HepG2 (cell line): ENCODE results near the gene MADCAM1. TPM values are rescaled to one million over a fixed set of nuclear protein-coding genes. Genes with fewer than 3 reads are reported as not detected.

Experiments
- ARNT2 ChIP-seq: sonication (generic); formaldehyde crosslinking; IDR thresholded peaks from 2 replicates; pipeline ENCODE4 v1.8.0; 2022; ENCODE audit warnings: mild to moderate bottlenecking, low read depth, missing genetic modification reagents, moderate library complexity
- ATF3 ChIP-seq: sonication (generic); formaldehyde crosslinking; IDR thresholded peaks from 2 replicates; pipeline ENCODE4 v1.4.0; 2020; ENCODE audit warnings: missing genetic modification reagents
- MAX ChIP-seq: IDR thresholded peaks from 2 replicates; pipeline ENCODE4 v1.6.1; 2012; ENCODE audit warnings: inconsistent platforms
- MXD1 ChIP-seq: sonication (generic); formaldehyde crosslinking; IDR thresholded peaks from 2 replicates; pipeline ENCODE4 v1.4.0; 2020; ENCODE audit warnings: mild to moderate bottlenecking, missing genetic modification reagents
- RNF2 ChIP-seq: fragments of 450-650 bp; conservative IDR thresholded peaks from 2 replicates; pipeline ENCODE4 v1.6.1; 2016; ENCODE audit warnings: low read depth
- SP140L ChIP-seq: sonication (generic); formaldehyde crosslinking; IDR thresholded peaks from 2 replicates; pipeline ENCODE4 v1.4.0; 2020; ENCODE audit warnings: missing genetic modification reagents, borderline replicate concordance
- SPEN ChIP-seq: sonication (generic); formaldehyde crosslinking; IDR thresholded peaks from 2 replicates; pipeline ENCODE4 v1.5.1; 2020; ENCODE audit warnings: low read depth, mild to moderate bottlenecking, missing genetic modification reagents
- TCF7 ChIP-seq: sonication (generic); IDR thresholded peaks from 2 replicates; pipeline ENCODE4 v1.6.1; 2016; ENCODE audit warnings: antibody characterized with exemption, low read depth
- TFAP4 ChIP-seq: sonication (generic); IDR thresholded peaks from 2 replicates; pipeline ENCODE4 v1.6.1; 2016; ENCODE audit warnings: low read depth, borderline replicate concordance
- ZBTB7A ChIP-seq: sonication (generic); formaldehyde crosslinking; IDR thresholded peaks from 2 replicates; pipeline ENCODE4 v1.8.0; 2022; ENCODE audit warnings: mild to moderate bottlenecking, missing genetic modification reagents
- ZEB1 ChIP-seq: IDR thresholded peaks from 2 replicates; pipeline ENCODE4 v1.6.1; 2012; ENCODE audit warnings: mild to moderate bottlenecking, low read depth, inconsistent platforms; ENCODE audit not compliant: insufficient replicate concordance
- ZFY ChIP-seq: sonication (generic); formaldehyde crosslinking; IDR thresholded peaks from 2 replicates; pipeline ENCODE4 v1.4.0; 2020; ENCODE audit warnings: missing genetic modification reagents
- ZNF232 ChIP-seq: sonication (generic); formaldehyde crosslinking; IDR thresholded peaks from 2 replicates; pipeline ENCODE4 v1.4.0; 2020; ENCODE audit warnings: missing genetic modification reagents, borderline replicate concordance
- ZNF333 ChIP-seq: sonication (generic); formaldehyde crosslinking; IDR thresholded peaks from 2 replicates; pipeline ENCODE4 v1.4.0; 2020; ENCODE audit warnings: mild to moderate bottlenecking, missing genetic modification reagents, borderline replicate concordance
- ZNF460 ChIP-seq: sonication (generic); formaldehyde crosslinking; IDR thresholded peaks from 2 replicates; pipeline ENCODE4 v1.5.1; 2020; ENCODE audit warnings: missing genetic modification reagents, mild to moderate bottlenecking, borderline replicate concordance
- ZNF564 ChIP-seq: sonication (generic); formaldehyde crosslinking; IDR thresholded peaks from 2 replicates; pipeline ENCODE4 v1.8.1; 2023; ENCODE audit warnings: mild to moderate bottlenecking, missing genetic modification reagents
- ZNF704 ChIP-seq: sonication (generic); formaldehyde crosslinking; IDR thresholded peaks from 2 replicates; pipeline ENCODE4 v1.8.1; 2023; ENCODE audit warnings: mild to moderate bottlenecking, inconsistent platforms, moderate library complexity, missing genetic modification reagents, borderline replicate concordance
- ZSCAN9 ChIP-seq: IDR thresholded peaks from 2 replicates; pipeline ENCODE4 v1.6.1; 2016; ENCODE audit warnings: borderline replicate concordance
- polyA plus RNA-seq, 8 experiments: library from polyadenylated mRNA; depleted of rRNA in 3 of 8; stranded (reverse) in 7 of 8; unstranded in 1 of 8; fragments of >200 nt; fragmentation: Illumina TruSeq in 4 of 8; extraction: Trizol in 4 of 8; gene quantifications; 2 replicates each; pipeline versions ENCODE4 v1.2.1 to v1.2.3, GENCODE V29; 2011 to 2016; ENCODE audit warnings: low read depth in 4 of 8, missing spikeins in 1 of 8, mixed read lengths in 1 of 8; ENCODE audit not compliant: insufficient read depth in 1 of 8
- total RNA-seq, 5 experiments: library from RNA; depleted of rRNA; stranded (reverse); fragments of >200 nt; fragmentation: Illumina TruSeq; extraction: Trizol; gene quantifications; 2 replicates each; pipeline ENCODE4 v1.2.3, GENCODE V29; 2016; ENCODE audit warnings: low read depth in 1 of 5
- TF ChIP-seq, protein P1 (sequence below): sonication (generic); formaldehyde crosslinking; conservative IDR thresholded peaks from 2 replicates; pipeline ENCODE4 v1.8.0; 2022; ENCODE audit warnings: low read depth, missing genetic modification reagents
- TF ChIP-seq, protein P2 (sequence below), 2 experiments: sonication (generic) in 1 of 2; formaldehyde crosslinking in 1 of 2; IDR thresholded peaks; 2 replicates each; pipeline versions ENCODE4 v1.4.0 to v1.6.1; 2016 to 2020; ENCODE audit warnings: borderline replicate concordance in 1 of 2, low read depth in 1 of 2, mild to moderate bottlenecking in 1 of 2, missing genetic modification reagents in 1 of 2

MADCAM1 gene
- total and polyA plus RNA-seq, 2 of the 13 experiments (the other 11 are each of a cell fraction or from before 2014, with no cell fraction given), result 0.29 to 0.33 TPM

DNA sequence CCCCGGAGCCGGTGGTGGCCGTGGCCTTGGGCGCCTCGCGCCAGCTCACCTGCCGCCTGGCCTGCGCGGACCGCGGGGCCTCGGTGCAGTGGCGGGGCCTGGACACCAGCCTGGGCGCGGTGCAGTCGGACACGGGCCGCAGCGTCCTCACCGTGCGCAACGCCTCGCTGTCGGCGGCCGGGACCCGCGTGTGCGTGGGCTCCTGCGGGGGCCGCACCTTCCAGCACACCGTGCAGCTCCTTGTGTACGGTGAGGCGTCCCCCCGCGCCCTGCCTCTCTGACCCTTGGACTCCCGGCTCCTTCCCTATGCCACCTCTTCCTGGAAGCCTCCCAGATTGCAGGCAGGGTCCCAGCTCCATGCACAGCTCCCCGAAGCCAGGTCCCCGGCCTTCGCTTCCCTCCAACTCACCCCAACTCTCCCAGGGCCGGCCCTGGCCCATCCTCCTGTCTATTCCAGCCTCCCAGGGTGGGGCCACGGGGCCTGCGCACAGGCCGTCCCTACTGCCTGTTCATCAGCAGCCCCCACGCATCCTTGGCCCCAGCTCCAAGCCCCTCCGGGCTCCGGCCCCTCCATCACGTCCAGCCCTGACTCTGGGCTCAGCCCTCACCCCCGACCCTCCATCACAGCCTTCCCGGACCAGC lies 1.7 kb downstream of the MADCAM1 start (continued):
- TF ChIP-seq, protein P1, sequence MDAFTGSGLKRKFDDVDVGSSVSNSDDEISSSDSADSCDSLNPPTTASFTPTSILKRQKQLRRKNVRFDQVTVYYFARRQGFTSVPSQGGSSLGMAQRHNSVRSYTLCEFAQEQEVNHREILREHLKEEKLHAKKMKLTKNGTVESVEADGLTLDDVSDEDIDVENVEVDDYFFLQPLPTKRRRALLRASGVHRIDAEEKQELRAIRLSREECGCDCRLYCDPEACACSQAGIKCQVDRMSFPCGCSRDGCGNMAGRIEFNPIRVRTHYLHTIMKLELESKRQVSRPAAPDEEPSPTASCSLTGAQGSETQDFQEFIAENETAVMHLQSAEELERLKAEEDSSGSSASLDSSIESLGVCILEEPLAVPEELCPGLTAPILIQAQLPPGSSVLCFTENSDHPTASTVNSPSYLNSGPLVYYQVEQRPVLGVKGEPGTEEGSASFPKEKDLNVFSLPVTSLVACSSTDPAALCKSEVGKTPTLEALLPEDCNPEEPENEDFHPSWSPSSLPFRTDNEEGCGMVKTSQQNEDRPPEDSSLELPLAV, result no peak
- TF ChIP-seq TFAP4 (no peak), ZNF460 (no peak), ZNF564 (CRISPR knock-in tag) (no peak), SP140L (CRISPR knock-in tag) (no peak), TCF7 (no peak), ZBTB7A (CRISPR knock-in tag) (peak; percentile 20; the same call in 1 of the 2 replicates), ZFY (CRISPR knock-in tag) (peak; percentile 72), ZEB1 (no peak), ZSCAN9 (CRISPR knock-in tag) (0 out of 2 replicates have a peak, but pooled peaks have one; percentile 29), MAX (peak; percentile 52), RNF2 (peak; percentile 31; the same call in 1 of the 2 replicates), MXD1 (peak; percentile 19; the same call in 1 of the 2 replicates), SPEN (CRISPR knock-in tag) (peak; percentile 24; the same call in 1 of the 2 replicates), ZNF704 (CRISPR knock-in tag) (no peak), ZNF333 (CRISPR knock-in tag) (no peak), ZNF232 (CRISPR knock-in tag) (no peak), ATF3 (no peak), ARNT2 (CRISPR knock-in tag) (peak; percentile 60; the same call in 1 of the 2 replicates)
- TF ChIP-seq, protein P2, sequence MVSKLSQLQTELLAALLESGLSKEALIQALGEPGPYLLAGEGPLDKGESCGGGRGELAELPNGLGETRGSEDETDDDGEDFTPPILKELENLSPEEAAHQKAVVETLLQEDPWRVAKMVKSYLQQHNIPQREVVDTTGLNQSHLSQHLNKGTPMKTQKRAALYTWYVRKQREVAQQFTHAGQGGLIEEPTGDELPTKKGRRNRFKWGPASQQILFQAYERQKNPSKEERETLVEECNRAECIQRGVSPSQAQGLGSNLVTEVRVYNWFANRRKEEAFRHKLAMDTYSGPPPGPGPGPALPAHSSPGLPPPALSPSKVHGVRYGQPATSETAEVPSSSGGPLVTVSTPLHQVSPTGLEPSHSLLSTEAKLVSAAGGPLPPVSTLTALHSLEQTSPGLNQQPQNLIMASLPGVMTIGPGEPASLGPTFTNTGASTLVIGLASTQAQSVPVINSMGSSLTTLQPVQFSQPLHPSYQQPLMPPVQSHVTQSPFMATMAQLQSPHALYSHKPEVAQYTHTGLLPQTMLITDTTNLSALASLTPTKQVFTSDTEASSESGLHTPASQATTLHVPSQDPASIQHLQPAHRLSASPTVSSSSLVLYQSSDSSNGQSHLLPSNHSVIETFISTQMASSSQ (IDR thresholded peaks at IDR 0.05; ENCODE audit: low read depth), result no peak
- TF ChIP-seq, protein P2 (CRISPR knock-in tag; IDR thresholded peaks at IDR 0.05; ENCODE audit: borderline replicate concordance), result no peak
